NCI-H2227 treated with DMSO at 0.1 percent for 48 hours (cell line): Measurements from ENCODE around the gene TSPAN4.

Source experiments
- DNase-seq: peaks from one replicate; lab custom pipeline; 2025; lab: John Stamatoyannopoulos, UW

Gene TSPAN4

DNA sequence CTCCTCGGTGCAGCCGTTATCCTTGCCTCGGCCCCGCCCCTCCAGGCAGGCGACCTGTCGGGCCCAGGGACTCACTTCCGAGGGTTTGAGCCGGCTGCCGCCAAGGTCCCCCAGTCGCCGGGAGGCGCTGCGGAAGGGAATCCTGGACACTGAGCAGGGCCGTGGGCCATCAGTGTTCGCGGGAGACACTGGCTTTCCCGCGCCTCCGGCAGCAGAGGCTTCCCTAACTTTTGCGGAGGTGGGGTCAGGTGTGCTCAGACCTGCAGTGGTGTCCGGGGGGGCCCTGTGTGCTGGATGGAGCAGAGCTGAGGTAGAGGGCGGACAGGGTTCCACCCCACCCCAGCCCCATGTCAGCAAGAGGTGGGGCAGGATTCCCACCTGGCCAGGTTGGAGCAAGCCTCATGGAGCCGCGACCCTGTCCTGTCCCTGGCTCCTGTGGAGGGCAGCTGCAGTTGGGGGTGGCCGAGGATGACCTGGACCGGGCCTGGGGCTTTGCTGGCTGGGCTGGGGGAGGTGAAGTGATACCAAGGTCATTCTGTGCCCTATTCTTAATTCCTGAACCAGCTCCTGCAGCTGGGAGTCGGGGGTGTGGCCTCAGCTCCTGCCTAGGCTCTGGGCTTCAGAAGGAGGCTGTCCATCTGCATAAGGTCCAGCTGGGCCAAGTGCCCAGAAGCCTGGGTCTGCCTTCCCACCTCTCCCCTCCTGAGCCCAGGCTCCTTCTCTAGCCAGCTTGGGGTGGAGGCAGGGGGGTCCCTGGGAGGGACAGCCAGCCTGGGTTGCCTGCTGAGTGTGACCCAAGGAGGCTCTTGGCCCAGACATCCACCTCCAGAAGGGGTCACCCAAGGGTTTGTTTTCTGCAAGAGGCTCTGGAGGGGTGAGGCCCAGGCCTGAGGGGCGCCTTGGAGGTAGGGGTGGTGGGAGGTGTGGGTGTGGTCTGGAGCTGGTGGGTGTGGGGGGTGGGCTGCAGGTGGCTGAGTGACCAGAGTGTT, 8.4 kb downstream of the TSPAN4 start:
- no peak for DNase-seq

GRCh38 chr11:852762-853161, 10.1 kb downstream of the TSPAN4 start:
- no peak for DNase-seq

- no peak for DNase-seq
Measured at GRCh38 chr11:853682-854448, 11.2 kb downstream of the TSPAN4 start.

DNA sequence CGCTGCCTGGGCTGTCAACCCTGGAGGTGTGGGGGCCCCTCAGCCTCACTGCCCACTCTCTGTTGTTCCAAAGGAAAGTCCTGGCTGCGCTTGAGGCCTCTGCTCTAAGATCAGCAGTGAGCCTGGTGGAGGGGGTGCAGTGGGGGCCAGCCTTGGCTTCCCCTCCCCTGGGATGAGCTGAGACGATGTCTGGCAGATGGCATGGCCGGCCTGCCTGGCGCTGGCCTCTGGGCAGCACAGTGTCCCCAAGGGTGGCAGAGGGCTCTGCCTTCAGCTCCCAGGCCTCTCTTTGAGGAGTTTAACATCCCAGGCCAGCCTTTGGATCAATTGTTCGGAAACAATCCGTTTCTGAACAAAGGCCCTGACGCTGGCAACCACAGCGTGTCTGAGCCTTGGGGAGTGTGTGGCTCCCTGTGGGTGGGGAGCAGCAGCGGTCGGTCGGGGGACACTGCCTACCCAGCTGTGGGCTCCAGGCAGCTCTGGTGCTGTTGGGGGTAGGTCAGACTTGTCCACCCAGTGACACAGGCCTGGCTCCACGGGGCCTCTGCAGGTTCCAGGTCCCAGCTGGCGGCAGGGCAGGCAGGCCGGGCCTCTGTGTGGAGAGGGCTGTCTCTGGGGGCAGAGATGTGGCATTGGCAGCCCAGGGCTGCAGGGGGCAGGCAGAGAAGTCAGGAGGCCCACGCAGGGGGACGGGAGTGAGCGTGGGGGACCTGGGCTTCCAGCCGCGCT, 12.1 kb downstream of the TSPAN4 start:
- no peak for DNase-seq

GRCh38 chr11:855330-855674, 12.7 kb downstream of the TSPAN4 start:
- no peak for DNase-seq

GRCh38 chr11:855796-856195, 13.1 kb downstream of the TSPAN4 start:
- DNase-seq: no peak

DNA sequence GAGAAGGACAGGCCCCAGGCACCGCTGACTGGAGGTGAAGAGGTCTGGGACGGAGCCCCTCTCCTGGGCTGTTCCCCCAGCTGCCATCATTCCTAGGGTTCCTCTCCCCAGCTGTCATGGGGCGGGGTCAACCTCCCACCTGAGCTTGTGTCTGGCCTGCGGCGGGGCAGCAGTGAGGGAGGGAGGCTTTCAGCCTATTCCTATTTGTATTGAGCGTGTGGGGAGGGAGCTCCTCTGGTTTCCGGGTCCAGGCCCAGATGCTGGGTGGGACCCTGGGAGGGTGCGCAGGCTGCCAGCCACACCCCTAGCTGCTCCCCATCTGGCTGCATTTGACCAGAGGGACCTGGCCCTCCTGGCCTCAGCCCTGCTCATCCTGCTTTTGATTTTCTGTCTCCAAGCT, 13.7 kb downstream of the TSPAN4 start:
- DNase-seq: no peak

DNA sequence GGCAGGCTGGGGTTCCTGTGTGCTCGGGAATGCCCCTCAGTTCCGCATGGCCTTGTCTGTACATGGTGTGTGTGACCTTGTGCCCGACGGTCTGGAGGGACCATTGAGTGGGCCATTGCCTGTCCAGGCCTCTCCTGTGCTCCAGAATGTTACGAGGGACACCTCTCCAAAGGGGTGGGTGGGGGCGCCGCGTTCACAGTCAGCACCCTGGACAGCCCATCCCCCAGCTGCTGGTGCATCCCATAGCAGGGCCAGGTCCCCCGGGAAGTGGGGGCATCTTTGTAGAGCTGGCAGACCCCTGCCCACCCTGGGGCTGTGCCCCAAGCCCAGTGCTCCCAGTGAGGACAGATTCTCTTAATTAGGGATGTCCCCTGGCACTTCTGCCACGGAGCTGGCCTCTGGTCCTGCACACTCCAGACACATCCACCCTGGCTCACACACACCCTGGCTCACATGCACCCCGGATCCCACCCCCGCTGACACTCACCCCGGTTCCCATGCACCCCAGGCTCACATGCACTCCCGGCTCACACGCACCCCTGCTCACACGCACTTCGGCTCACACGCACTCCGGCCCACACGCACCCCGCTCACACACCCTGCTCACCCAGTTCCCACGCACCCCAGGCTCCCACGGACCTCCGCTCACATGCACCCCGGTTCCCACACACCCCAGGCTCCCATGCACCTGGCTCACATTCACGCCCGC, 15.6 kb downstream of the TSPAN4 start:
- DNase-seq: no peak

DNA sequence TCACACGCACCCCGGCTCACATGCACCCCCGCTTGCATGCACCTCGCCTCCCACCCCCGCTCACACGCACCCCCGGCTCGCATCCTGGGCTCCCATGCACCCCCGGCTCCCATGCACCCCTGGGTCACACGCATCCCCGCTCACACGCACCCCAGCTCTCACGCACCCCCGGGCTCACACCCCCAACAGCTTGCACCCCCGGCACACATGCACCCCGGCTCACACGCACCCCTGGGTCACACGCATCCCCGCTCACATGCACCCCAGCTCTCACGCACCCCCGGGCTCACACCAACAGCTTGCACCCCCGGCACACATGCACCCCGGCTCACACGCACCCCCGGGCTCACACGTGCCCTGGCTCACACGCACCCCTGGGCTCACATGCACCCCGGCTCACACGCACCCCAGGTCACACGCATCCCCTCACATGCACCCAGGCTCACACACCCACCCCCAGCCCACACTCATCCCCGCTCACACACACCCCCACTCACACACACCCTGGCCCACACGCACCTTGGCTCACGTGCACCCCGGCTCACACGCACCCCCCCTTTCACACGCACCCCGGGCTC, 16.2 kb downstream of the TSPAN4 start:
- DNase-seq: no peak

GRCh38 chr11:859394-860131, 16.9 kb downstream of the TSPAN4 start:
- peak; percentile 81 for DNase-seq

- DNase-seq: no peak
Measured at GRCh38 chr11:860234-861104, 17.8 kb downstream of the TSPAN4 start.

DNA sequence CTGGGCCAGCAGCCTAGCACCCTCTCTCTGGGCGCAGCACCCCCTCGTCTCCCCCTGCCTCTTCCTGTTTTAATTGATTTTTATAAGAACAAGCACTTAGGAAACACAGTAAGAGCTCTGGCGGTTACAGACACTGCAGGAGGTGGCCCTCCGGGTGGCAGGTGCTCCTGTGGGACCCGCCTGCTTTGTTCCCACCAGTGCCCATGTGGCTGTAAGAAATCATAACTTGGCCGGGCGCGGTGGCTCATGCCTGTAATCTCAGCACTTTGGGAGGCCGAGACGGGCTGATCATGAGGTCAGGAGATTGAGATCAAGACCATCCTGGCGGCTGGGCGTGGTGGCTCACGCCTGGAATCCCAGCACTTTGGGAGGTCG, 18.4 kb downstream of the TSPAN4 start:
- DNase-seq: no peak

GRCh38 chr11:862081-862661, 19.5 kb downstream of the TSPAN4 start:
- no peak for DNase-seq

DNA sequence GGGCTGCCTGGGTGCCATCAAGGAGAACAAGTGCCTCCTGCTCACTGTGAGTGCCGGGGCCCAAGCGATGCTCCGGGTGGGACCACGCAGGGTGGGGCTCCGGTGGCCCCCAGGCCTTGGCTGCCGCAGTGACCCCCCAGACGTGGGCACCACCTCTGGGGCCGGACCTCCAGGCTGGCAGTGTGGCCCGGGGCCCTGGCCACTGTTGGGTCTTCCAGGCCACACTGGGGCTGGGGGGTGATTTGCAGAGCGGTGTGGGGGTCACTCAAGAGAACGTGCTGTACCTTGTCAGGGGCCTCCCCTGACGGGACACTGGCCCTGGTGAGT, 20.0 kb downstream of the TSPAN4 start:
- no peak for DNase-seq

- no peak for DNase-seq
Measured at GRCh38 chr11:863023-863909, 20.6 kb downstream of the TSPAN4 start.

- DNase-seq: no peak
Measured at GRCh38 chr11:863910-864827, 21.5 kb downstream of the TSPAN4 start.

GRCh38 chr11:864898-865297, 22.2 kb downstream of the TSPAN4 start:
- DNase-seq: no peak
